Suprapubic skin (tissue), 4 donors: Measurements from ENCODE around the gene ERCC4.

Experiments
- EP300 ChIP-seq: sonication (generic); formaldehyde crosslinking; IDR thresholded peaks from one replicate; pipeline ENCODE4 v1.6.1; 2017; ENCODE audit warnings: antibody characterized with exemption
- POLR2A ChIP-seq, 2 donors: fragments of 450-650 bp; IDR thresholded peaks; one replicate each; pipeline ENCODE4 v1.6.1; 2017; ENCODE audit warnings: antibody characterized with exemption in 2 of 2, mild to moderate bottlenecking in 2 of 2, moderate library complexity in 2 of 2
- POLR2AphosphoS5 ChIP-seq, 3 donors: sonication (generic); formaldehyde crosslinking; IDR thresholded peaks; one replicate each; pipeline ENCODE4 v1.6.1; 2017; ENCODE audit warnings: antibody characterized with exemption in 3 of 3
- TF ChIP-seq, protein P1 (sequence below), 2 donors: fragments of 200-600 bp in 1 of 2; fragments of 450-650 bp in 1 of 2; sonication (generic) in 1 of 2; IDR thresholded peaks; one replicate each; pipeline ENCODE4 v1.5.1; 2016 to 2019; ENCODE audit warnings: antibody characterized with exemption in 2 of 2, mild to moderate bottlenecking in 1 of 2, moderate library complexity in 1 of 2

DNA sequence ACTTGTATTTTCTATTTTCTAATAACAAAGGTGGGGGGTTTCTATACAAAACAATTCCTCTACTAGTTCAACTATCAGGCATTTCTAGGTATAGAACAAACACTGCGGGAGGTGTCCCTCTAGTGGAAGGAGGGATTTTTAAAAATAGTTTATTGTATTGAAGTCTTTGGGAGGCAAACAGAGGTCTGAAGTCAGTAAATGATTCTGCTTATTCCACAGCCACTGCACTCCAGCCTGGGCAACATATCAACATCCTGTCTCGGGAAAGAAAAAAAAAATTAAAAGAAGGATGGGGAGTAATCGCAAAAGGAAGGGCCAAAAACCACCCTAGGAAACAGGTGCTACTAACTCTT lies 648 bp upstream of the ERCC4 start:
- TF ChIP-seq, protein P1, sequence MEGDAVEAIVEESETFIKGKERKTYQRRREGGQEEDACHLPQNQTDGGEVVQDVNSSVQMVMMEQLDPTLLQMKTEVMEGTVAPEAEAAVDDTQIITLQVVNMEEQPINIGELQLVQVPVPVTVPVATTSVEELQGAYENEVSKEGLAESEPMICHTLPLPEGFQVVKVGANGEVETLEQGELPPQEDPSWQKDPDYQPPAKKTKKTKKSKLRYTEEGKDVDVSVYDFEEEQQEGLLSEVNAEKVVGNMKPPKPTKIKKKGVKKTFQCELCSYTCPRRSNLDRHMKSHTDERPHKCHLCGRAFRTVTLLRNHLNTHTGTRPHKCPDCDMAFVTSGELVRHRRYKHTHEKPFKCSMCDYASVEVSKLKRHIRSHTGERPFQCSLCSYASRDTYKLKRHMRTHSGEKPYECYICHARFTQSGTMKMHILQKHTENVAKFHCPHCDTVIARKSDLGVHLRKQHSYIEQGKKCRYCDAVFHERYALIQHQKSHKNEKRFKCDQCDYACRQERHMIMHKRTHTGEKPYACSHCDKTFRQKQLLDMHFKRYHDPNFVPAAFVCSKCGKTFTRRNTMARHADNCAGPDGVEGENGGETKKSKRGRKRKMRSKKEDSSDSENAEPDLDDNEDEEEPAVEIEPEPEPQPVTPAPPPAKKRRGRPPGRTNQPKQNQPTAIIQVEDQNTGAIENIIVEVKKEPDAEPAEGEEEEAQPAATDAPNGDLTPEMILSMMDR (IDR thresholded peaks at IDR 0.05) = no peak
- no peak for TF ChIP-seq POLR2A (IDR thresholded peaks at IDR 0.05)
- no peak for TF ChIP-seq POLR2AphosphoS5 (IDR thresholded peaks at IDR 0.05)
- no peak for TF ChIP-seq EP300
